WTC11 (cell line): ENCODE data around the gene FOXJ3. TPM values are rescaled to one million over a fixed set of nuclear protein-coding genes. Genes with fewer than 3 reads are reported as not detected.

ENCODE experiments used
- ATAC-seq: fragments of 200-7000 bp; cut with Tn5 transposase; 2 replicates; pipeline ENCODE4 v1.10.0; 2021; ENCODE audit warnings: mild to moderate bottlenecking, moderate library complexity
- CTCF ChIA-PET: fragments of 300-600 bp; sonication (Branson Sonifier 250); formaldehyde crosslinking; loops from one replicate; lab custom pipeline; 2021; ENCODE audit warnings: antibody characterized with exemption; lab: Charles Lee
- POLR2A ChIA-PET: fragments of 350-600 bp; sonication (Branson Sonifier 250); formaldehyde crosslinking; loops from one replicate; lab custom pipeline; 2021; ENCODE audit warnings: antibody characterized with exemption; lab: Charles Lee
- DNase-seq: peaks from one replicate; pipeline ENCODE4 v3.0.0; 2021; ENCODE audit warnings: low spot score
- H3K27ac Mint-ChIP-seq: 2 replicates; pipeline ENCODE4 v1.8.0; 2021; ENCODE audit warnings: mixed read lengths
- H3K27me3 Mint-ChIP-seq: 2 replicates; pipeline ENCODE4 v1.8.0; 2021; ENCODE audit warnings: low read depth, mild to moderate bottlenecking, moderate library complexity, mixed read lengths
- H3K36me3 Mint-ChIP-seq: 2 replicates; pipeline ENCODE4 v1.8.0; 2021; ENCODE audit warnings: mixed read lengths
- H3K4me1 Mint-ChIP-seq: 2 replicates; pipeline ENCODE4 v1.8.0; 2022; ENCODE audit warnings: mixed read lengths
- H3K4me3 Mint-ChIP-seq: 2 replicates; pipeline ENCODE4 v1.8.0; 2021; ENCODE audit warnings: mild to moderate bottlenecking, moderate library complexity, mixed read lengths
- H3K9me3 Mint-ChIP-seq: 2 replicates; pipeline ENCODE4 v1.8.0; 2021; ENCODE audit warnings: mixed read lengths
- AR ChIP-seq: fragments of 250-450 bp; sonication (Bioruptor Pico); IDR thresholded peaks from 2 replicates; pipeline ENCODE4 v1.9.0; 2021; ENCODE audit warnings: mild to moderate bottlenecking
- ATF1 ChIP-seq: sonication (generic); formaldehyde crosslinking; IDR thresholded peaks from 2 replicates; pipeline ENCODE4 v1.8.1; 2023; ENCODE audit warnings: mild to moderate bottlenecking, moderate library complexity, missing genetic modification reagents
- ATF2 ChIP-seq: sonication (generic); formaldehyde crosslinking; IDR thresholded peaks from 2 replicates; pipeline ENCODE4 v1.8.1; 2022; ENCODE audit warnings: low read depth, missing genetic modification reagents, borderline replicate concordance
- ATF6 ChIP-seq: sonication (generic); formaldehyde crosslinking; IDR thresholded peaks from 2 replicates; pipeline ENCODE4 v1.8.1; 2023; ENCODE audit warnings: mild to moderate bottlenecking, missing genetic modification reagents
- CTCF ChIP-seq: fragments of 200-600 bp; IDR thresholded peaks from 2 replicates; pipeline ENCODE4 v1.8.0; 2022; ENCODE audit warnings: antibody characterized with exemption
- E2F4 ChIP-seq: sonication (generic); formaldehyde crosslinking; IDR thresholded peaks from 2 replicates; pipeline ENCODE4 v1.8.1; 2022; ENCODE audit warnings: low read depth, mild to moderate bottlenecking, moderate library complexity, missing genetic modification reagents, borderline replicate concordance
- ETV6 ChIP-seq: sonication (generic); formaldehyde crosslinking; IDR thresholded peaks from 2 replicates; pipeline ENCODE4 v1.8.1; 2022; ENCODE audit warnings: mild to moderate bottlenecking, missing genetic modification reagents
- GRHL2 ChIP-seq: fragments of 250-450 bp; sonication (Bioruptor Pico); IDR thresholded peaks from 2 replicates; pipeline ENCODE4 v1.8.0; 2022; ENCODE audit warnings: mild to moderate bottlenecking, moderate library complexity; ENCODE audit not compliant: insufficient replicate concordance, severe bottlenecking
- JAZF1 ChIP-seq: fragments of 250-450 bp; sonication (Bioruptor Pico); IDR thresholded peaks from 2 replicates; pipeline ENCODE4 v1.9.0; 2021; ENCODE audit warnings: moderate library complexity, mild to moderate bottlenecking, inconsistent platforms
- MYBL2 ChIP-seq: sonication (generic); formaldehyde crosslinking; IDR thresholded peaks from 2 replicates; pipeline ENCODE4 v1.8.1; 2023; ENCODE audit warnings: mild to moderate bottlenecking, moderate library complexity, missing genetic modification reagents
- NR1H2 ChIP-seq: sonication (generic); formaldehyde crosslinking; IDR thresholded peaks from 2 replicates; pipeline ENCODE4 v1.9.0; 2021; ENCODE audit warnings: mild to moderate bottlenecking, moderate library complexity, missing genetic modification reagents
- PRRX2 ChIP-seq: fragments of 250-450 bp; sonication (Bioruptor Pico); IDR thresholded peaks from 2 replicates; pipeline ENCODE4 v1.8.0; 2021; ENCODE audit warnings: mild to moderate bottlenecking
- RELA ChIP-seq: sonication (generic); formaldehyde crosslinking; IDR thresholded peaks from 2 replicates; pipeline ENCODE4 v1.8.1; 2022; ENCODE audit warnings: missing genetic modification reagents, mild to moderate bottlenecking, borderline replicate concordance
- SOX15 ChIP-seq: fragments of 250-450 bp; sonication (Bioruptor Pico); IDR thresholded peaks from 2 replicates; pipeline ENCODE4 v1.9.0; 2021; ENCODE audit warnings: mild to moderate bottlenecking
- SP1 ChIP-seq: sonication (generic); formaldehyde crosslinking; conservative IDR thresholded peaks from 2 replicates; pipeline ENCODE4 v1.8.1; 2022; ENCODE audit warnings: missing genetic modification reagents
- TEAD1 ChIP-seq: sonication (generic); formaldehyde crosslinking; IDR thresholded peaks from 2 replicates; pipeline ENCODE4 v1.8.0; 2022; ENCODE audit warnings: mild to moderate bottlenecking, missing genetic modification reagents
- TEAD4 ChIP-seq: sonication (generic); formaldehyde crosslinking; IDR thresholded peaks from 2 replicates; pipeline ENCODE4 v1.8.0; 2022; ENCODE audit warnings: mild to moderate bottlenecking, missing genetic modification reagents
- ZNF232 ChIP-seq: sonication (generic); formaldehyde crosslinking; IDR thresholded peaks from 2 replicates; pipeline ENCODE4 v1.8.0; 2022; ENCODE audit warnings: mild to moderate bottlenecking, missing genetic modification reagents
- ZNF416 ChIP-seq: fragments of 250-450 bp; sonication (Bioruptor Pico); IDR thresholded peaks from 2 replicates; pipeline ENCODE4 v1.9.0; 2021; ENCODE audit warnings: mild to moderate bottlenecking, inconsistent platforms
- ZNF512 ChIP-seq: sonication (generic); formaldehyde crosslinking; IDR thresholded peaks from 2 replicates; pipeline ENCODE4 v1.8.1; 2022; ENCODE audit warnings: missing genetic modification reagents, borderline replicate concordance
- total RNA-seq: library from RNA; stranded (reverse); gene quantifications from 3 replicates; pipeline ENCODE4 v1.2.3, GENCODE V29; 2021

Gene FOXJ3
- total RNA-seq, 1 experiment from 2014 or later, result 43.3 TPM

GRCh38 chr1:42365118-42365517 is 30.1 kb upstream of the FOXJ3 start:
- no peak for ATAC-seq
- CTCF ChIA-PET, result interaction anchor here (1.1 kb wide), 1 partner anchor 207 kb away, joined by 3 read pairs; no protein-coding TSS in a partner anchor
- POLR2A ChIA-PET, result no interaction called here
- H3K4me3 Mint-ChIP-seq, result no peak overlapping the region
- H3K36me3 Mint-ChIP-seq, result no peaks in the 10 kb centered on the region
- 0 out of 2 replicates have a peak, but pooled peaks cover 4% of the 10 kb centered on the region for H3K4me1 Mint-ChIP-seq
- TF ChIP-seq E2F4 (CRISPR knock-in tag) (no peak), ATF1 (CRISPR knock-in tag) (no peak), GRHL2 (CRISPR knock-in tag) (no peak), ZNF232 (CRISPR knock-in tag) (no peak), RELA (CRISPR knock-in tag) (no peak), JAZF1 (CRISPR knock-in tag) (no peak), PRRX2 (CRISPR knock-in tag) (no peak), TEAD4 (no peak), NR1H2 (CRISPR knock-in tag) (no peak), SOX15 (no peak), MYBL2 (no peak), ZNF512 (CRISPR knock-in tag) (no peak), AR (CRISPR knock-in tag) (no peak), ETV6 (CRISPR knock-in tag) (no peak), SP1 (CRISPR knock-in tag) (no peak)
- no peak overlapping the region for H3K27ac Mint-ChIP-seq
- H3K9me3 Mint-ChIP-seq, result no peaks in the 10 kb centered on the region
- peaks cover 18% of the 10 kb centered on the region for H3K27me3 Mint-ChIP-seq
- no peak for DNase-seq

GRCh38 chr1:42364542-42364941 is 29.5 kb upstream of the FOXJ3 start:
- H3K4me3 Mint-ChIP-seq, result no peak overlapping the region
- no peaks in the 10 kb centered on the region for H3K36me3 Mint-ChIP-seq
- ChIA-PET CTCF (no interaction called here), POLR2A (no interaction called here)
- ATAC-seq (no peak), DNase-seq (no peak)
- 0 out of 2 replicates have a peak, but pooled peaks cover 4% of the 10 kb centered on the region for H3K4me1 Mint-ChIP-seq
- peaks cover 14% of the 10 kb centered on the region for H3K27me3 Mint-ChIP-seq
- no peaks in the 10 kb centered on the region for H3K9me3 Mint-ChIP-seq
- H3K27ac Mint-ChIP-seq, result no peak overlapping the region
- TF ChIP-seq AR (CRISPR knock-in tag) (no peak), TEAD1 (CRISPR knock-in tag) (no peak), ATF2 (CRISPR knock-in tag) (no peak), ZNF416 (CRISPR knock-in tag) (no peak), ATF6 (CRISPR knock-in tag) (no peak), TEAD4 (no peak), CTCF (no peak)
